ENCODE results near the gene WFIKKN1.

Gene WFIKKN1

DNA sequence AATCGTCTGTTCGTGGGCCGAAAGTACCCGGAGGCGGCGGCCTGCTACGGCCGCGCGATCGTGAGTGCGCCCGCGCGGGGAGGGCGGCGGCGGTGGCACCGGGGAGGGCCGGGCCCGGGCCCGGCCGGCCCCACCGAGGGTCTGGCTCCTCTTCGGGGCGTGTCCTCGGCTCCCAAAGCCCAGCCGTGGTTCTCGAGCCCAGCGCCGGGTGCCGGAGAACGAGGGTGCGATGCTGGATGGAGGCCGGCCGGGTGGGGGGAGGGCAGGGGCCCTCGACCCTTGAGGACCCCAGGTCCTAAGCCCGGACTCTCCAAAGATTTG, 49.8 kb downstream of the WFIKKN1 start:
- H3K79me2 ChIP-seq (ENCODE audit: low read length): peaks cover 37% of the 10 kb centered on the region
- TF ChIP-seq EZH2phosphoT487 (IDR thresholded peaks at IDR 0.05; ENCODE audit: low read depth): no peak
- TF ChIP-seq, protein P1, sequence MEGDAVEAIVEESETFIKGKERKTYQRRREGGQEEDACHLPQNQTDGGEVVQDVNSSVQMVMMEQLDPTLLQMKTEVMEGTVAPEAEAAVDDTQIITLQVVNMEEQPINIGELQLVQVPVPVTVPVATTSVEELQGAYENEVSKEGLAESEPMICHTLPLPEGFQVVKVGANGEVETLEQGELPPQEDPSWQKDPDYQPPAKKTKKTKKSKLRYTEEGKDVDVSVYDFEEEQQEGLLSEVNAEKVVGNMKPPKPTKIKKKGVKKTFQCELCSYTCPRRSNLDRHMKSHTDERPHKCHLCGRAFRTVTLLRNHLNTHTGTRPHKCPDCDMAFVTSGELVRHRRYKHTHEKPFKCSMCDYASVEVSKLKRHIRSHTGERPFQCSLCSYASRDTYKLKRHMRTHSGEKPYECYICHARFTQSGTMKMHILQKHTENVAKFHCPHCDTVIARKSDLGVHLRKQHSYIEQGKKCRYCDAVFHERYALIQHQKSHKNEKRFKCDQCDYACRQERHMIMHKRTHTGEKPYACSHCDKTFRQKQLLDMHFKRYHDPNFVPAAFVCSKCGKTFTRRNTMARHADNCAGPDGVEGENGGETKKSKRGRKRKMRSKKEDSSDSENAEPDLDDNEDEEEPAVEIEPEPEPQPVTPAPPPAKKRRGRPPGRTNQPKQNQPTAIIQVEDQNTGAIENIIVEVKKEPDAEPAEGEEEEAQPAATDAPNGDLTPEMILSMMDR (IDR thresholded peaks at IDR 0.05; ENCODE audit: low read depth, low read length): no peak
- 0 out of 2 replicates have a peak, but pooled peaks cover 4% of the 10 kb centered on the region for H4K20me1 ChIP-seq (ENCODE audit: insufficient read depth, low read length)
- peak overlapping the region; percentile 88 for H3K9ac ChIP-seq (ENCODE audit: low read length)
- H3K27me3 ChIP-seq (ENCODE audit: low read depth, low read length): no peaks in the 10 kb centered on the region
- H3K27ac ChIP-seq (ENCODE audit: low read length): peak overlapping the region; percentile 81
- H3K4me2 ChIP-seq (ENCODE audit: low read length): peak overlapping the region; percentile 94
- peaks cover 23% of the 10 kb centered on the region for H3K36me3 ChIP-seq (replicated peaks; ENCODE audit: low read depth, low read length)
- no peak overlapping the region for H2AFZ ChIP-seq (ENCODE audit: low read depth, low read length)
- H3K9me3 ChIP-seq (ENCODE audit: insufficient read depth, low read length): no peaks in the 10 kb centered on the region
- peak overlapping the region; percentile 95 for H3K4me3 ChIP-seq (ENCODE audit: low read length)
- peaks cover 16% of the 10 kb centered on the region for H3K4me1 ChIP-seq (ENCODE audit: low read length)

DNA sequence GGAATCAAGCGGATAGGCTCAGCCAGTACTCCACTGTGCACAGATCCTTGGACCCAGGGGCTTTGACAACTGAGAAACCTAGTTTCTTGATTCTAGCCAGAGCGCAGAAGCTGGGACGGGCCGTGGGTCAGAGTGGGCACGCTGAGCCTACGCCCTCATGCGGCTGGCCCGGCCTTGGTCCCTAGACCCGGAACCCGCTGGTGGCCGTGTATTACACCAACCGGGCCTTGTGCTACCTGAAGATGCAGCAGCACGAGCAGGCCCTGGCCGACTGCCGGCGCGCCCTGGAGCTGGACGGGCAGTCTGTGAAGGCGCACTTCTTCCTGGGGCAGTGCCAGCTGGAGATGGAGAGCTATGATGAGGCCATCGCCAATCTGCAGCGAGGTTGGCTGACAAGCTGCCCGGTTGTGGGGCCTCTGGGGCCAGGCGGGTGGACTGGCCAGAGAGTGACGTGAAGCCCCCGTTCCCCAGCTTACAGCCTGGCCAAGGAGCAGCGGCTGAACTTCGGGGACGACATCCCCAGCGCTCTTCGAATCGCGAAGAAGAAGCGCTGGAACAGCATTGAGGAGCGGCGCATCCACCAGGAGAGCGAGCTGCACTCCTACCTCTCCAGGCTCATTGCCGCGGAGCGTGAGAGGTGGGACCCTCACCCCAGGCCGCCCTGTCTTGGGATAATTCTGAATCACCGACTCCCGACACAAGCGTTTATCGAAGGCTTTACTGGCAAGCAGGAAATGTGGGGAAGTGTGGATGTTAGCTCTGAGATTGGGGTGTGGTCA, 50.4 kb downstream of the WFIKKN1 start:
- Histone ChIP-seq H3K27me3 (ENCODE audit: low read depth, low read length) (no peaks in the 10 kb centered on the region), H4K20me1 (ENCODE audit: insufficient read depth, low read length) (0 out of 2 replicates have a peak, but pooled peaks cover 4% of the 10 kb centered on the region), H3K79me2 (ENCODE audit: low read length) (peaks cover 37% of the 10 kb centered on the region), H2AFZ (ENCODE audit: low read depth, low read length) (no peak overlapping the region), H3K4me1 (ENCODE audit: low read length) (peaks cover 16% of the 10 kb centered on the region), H3K36me3 (replicated peaks; ENCODE audit: low read depth, low read length) (peaks cover 24% of the 10 kb centered on the region), H3K9me3 (ENCODE audit: insufficient read depth, low read length) (no peaks in the 10 kb centered on the region), H3K27ac (ENCODE audit: low read length) (peak overlapping the region; percentile 81), H3K9ac (ENCODE audit: low read length) (peak overlapping the region; percentile 88), H3K4me2 (ENCODE audit: low read length) (peak overlapping the region; percentile 94), H3K4me3 (ENCODE audit: low read length) (peak overlapping the region; percentile 95)
- TF ChIP-seq, protein P1 (IDR thresholded peaks at IDR 0.05; ENCODE audit: low read depth, low read length): peak; percentile 11; the same call in 1 of the 2 replicates
- no peak for TF ChIP-seq EZH2phosphoT487 (IDR thresholded peaks at IDR 0.05; ENCODE audit: low read depth)

DNA sequence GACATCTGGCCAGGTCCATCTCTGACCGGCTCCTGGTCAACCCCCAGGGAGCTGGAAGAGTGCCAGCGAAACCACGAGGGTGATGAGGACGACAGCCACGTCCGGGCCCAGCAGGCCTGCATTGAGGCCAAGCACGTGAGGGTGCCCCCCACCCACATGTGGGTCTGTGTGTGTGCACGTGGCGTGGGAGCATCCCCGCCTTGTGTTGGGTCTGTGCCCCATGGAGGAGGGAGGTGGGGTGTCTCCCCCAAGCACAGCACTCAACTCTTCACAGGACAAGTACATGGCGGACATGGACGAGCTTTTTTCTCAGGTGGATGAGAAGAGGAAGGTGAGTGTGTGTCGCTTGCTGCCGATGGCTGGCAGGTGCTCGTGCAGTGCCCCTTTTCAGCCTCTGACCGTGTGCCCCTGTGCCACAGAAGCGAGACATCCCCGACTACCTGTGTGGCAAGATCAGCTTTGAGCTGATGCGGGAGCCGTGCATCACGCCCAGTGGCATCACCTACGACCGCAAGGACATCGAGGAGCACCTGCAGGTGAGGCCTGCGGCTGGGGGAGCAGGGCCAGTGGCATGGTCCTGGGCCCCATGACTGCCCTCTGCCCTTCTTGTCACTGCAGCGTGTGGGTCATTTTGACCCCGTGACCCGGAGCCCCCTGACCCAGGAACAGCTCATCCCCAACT, 51.1 kb downstream of the WFIKKN1 start:
- peak overlapping the region; percentile 94 for H3K4me2 ChIP-seq (ENCODE audit: low read length)
- no peak overlapping the region for H3K27ac ChIP-seq (ENCODE audit: low read length)
- peak overlapping the region; percentile 95; the same call in 1 of the 2 replicates for H3K4me3 ChIP-seq (ENCODE audit: low read length)
- peaks cover 37% of the 10 kb centered on the region for H3K79me2 ChIP-seq (ENCODE audit: low read length)
- TF ChIP-seq, protein P1 (IDR thresholded peaks at IDR 0.05; ENCODE audit: low read depth, low read length): no peak
- no peak for TF ChIP-seq EZH2phosphoT487 (IDR thresholded peaks at IDR 0.05; ENCODE audit: low read depth)
- H3K27me3 ChIP-seq (ENCODE audit: low read depth, low read length): no peaks in the 10 kb centered on the region
- H3K9me3 ChIP-seq (ENCODE audit: insufficient read depth, low read length): no peaks in the 10 kb centered on the region
- 0 out of 2 replicates have a peak, but pooled peaks cover 4% of the 10 kb centered on the region for H4K20me1 ChIP-seq (ENCODE audit: insufficient read depth, low read length)
- peaks cover 24% of the 10 kb centered on the region for H3K36me3 ChIP-seq (replicated peaks; ENCODE audit: low read depth, low read length)
- H3K9ac ChIP-seq (ENCODE audit: low read length): no peak overlapping the region
- no peak overlapping the region for H2AFZ ChIP-seq (ENCODE audit: low read depth, low read length)
- H3K4me1 ChIP-seq (ENCODE audit: low read length): peaks cover 16% of the 10 kb centered on the region
